Loucy (cell line): ENCODE data around the gene NPM1.

Experiments used
- H2AFZ ChIP-seq: fragments of 200-600 bp; sonication (generic); 2 replicates; pipeline ENCODE4 v1.6.0; 2016; ENCODE audit warnings: antibody characterized with exemption, mild to moderate bottlenecking, low read length, moderate library complexity
- H3F3A ChIP-seq: fragments of 200-600 bp; 2 replicates; pipeline ENCODE4 v1.6.0; 2016; ENCODE audit warnings: antibody characterized with exemption, low read depth, mild to moderate bottlenecking
- H3K27me3 ChIP-seq: fragments of 200-600 bp; sonication (generic); 2 replicates; pipeline ENCODE4 v1.6.1; 2014; ENCODE audit warnings: low read length, mild to moderate bottlenecking; ENCODE audit not compliant: insufficient read depth, poor library complexity, severe bottlenecking
- H3K36me3 ChIP-seq: fragments of 200-600 bp; sonication (generic); 2 replicates; pipeline ENCODE4 v1.6.1; 2016; ENCODE audit warnings: low read length; ENCODE audit not compliant: insufficient read depth
- H3K4me1 ChIP-seq: fragments of 200-600 bp; sonication (generic); 2 replicates; pipeline ENCODE4 v1.5.1; 2014; ENCODE audit warnings: low read length, mild to moderate bottlenecking; ENCODE audit not compliant: insufficient read depth, poor library complexity, severe bottlenecking
- H3K4me2 ChIP-seq: fragments of 200-600 bp; sonication (generic); 2 replicates; pipeline ENCODE4 v1.6.0; 2014; ENCODE audit warnings: antibody characterized with exemption, low read length, low read depth, mild to moderate bottlenecking; ENCODE audit not compliant: poor library complexity, severe bottlenecking
- H3K4me3 ChIP-seq: fragments of 200-600 bp; sonication (generic); 2 replicates; pipeline ENCODE4 v1.5.1; 2014; ENCODE audit warnings: low read length, mild to moderate bottlenecking, mixed read lengths; ENCODE audit not compliant: poor library complexity, severe bottlenecking
- H3K79me2 ChIP-seq: fragments of 200-600 bp; sonication (generic); 2 replicates; pipeline ENCODE4 v1.6.1; 2014; ENCODE audit warnings: low read length; ENCODE audit not compliant: insufficient read depth
- H3K9ac ChIP-seq: fragments of 200-600 bp; sonication (generic); 2 replicates; pipeline ENCODE4 v1.6.0; 2014; ENCODE audit warnings: mild to moderate bottlenecking, low read depth, low read length, moderate library complexity; ENCODE audit not compliant: poor library complexity, severe bottlenecking
- H3K9me2 ChIP-seq: fragments of 200-600 bp; sonication (generic); replicated peaks from 2 replicates; pipeline ENCODE4 v1.6.1; 2016; ENCODE audit warnings: low read depth, low read length, mixed read lengths
- H3K9me3 ChIP-seq: fragments of 200-600 bp; sonication (generic); 2 replicates; pipeline ENCODE4 v1.6.1; 2014; ENCODE audit warnings: mild to moderate bottlenecking, antibody characterized with exemption, low read length, low read depth; ENCODE audit not compliant: insufficient read depth
- H4K20me1 ChIP-seq: fragments of 200-600 bp; sonication (generic); 2 replicates; pipeline ENCODE4 v1.6.0; 2014; ENCODE audit warnings: antibody characterized with exemption, low read length, mild to moderate bottlenecking; ENCODE audit not compliant: insufficient read depth, poor library complexity, severe bottlenecking
- CTCF ChIP-seq: fragments of 200-600 bp; sonication (generic); conservative IDR thresholded peaks from 2 replicates; pipeline ENCODE4 v1.5.1; 2014; ENCODE audit warnings: mild to moderate bottlenecking, antibody characterized with exemption, low read length
- EZH2phosphoT487 ChIP-seq: fragments of 200-600 bp; IDR thresholded peaks from 2 replicates; pipeline ENCODE4 v1.6.1; 2018; ENCODE audit warnings: antibody characterized with exemption, mild to moderate bottlenecking, moderate library complexity, borderline replicate concordance

Gene NPM1

GRCh38 chr5:171457208-171457981 lies 69.7 kb downstream of the NPM1 start:
- Histone ChIP-seq H3F3A (no peaks in the 10 kb centered on the region), H3K9me3 (no peaks in the 10 kb centered on the region), H3K9me2 (no peaks in the 10 kb centered on the region), H4K20me1 (no peaks in the 10 kb centered on the region), H3K4me2 (no peak overlapping the region), H3K27me3 (no peaks in the 10 kb centered on the region), H3K79me2 (no peaks in the 10 kb centered on the region), H3K36me3 (no peaks in the 10 kb centered on the region), H3K4me1 (no peaks in the 10 kb centered on the region), H2AFZ (no peak overlapping the region), H3K4me3 (no peak overlapping the region), H3K9ac (no peak overlapping the region)
- TF ChIP-seq CTCF, result no peak
- TF ChIP-seq EZH2phosphoT487, result no peak

- no peaks in the 10 kb centered on the region for H3K9me2 ChIP-seq
- H3K9ac ChIP-seq, result no peak overlapping the region
- H2AFZ ChIP-seq, result no peak overlapping the region
- H3K4me1 ChIP-seq, result no peaks in the 10 kb centered on the region
- no peaks in the 10 kb centered on the region for H3K9me3 ChIP-seq
- H3K36me3 ChIP-seq, result no peaks in the 10 kb centered on the region
- H3K4me3 ChIP-seq, result no peak overlapping the region
- H3K4me2 ChIP-seq, result no peak overlapping the region
- H4K20me1 ChIP-seq, result no peaks in the 10 kb centered on the region
- H3K79me2 ChIP-seq, result no peaks in the 10 kb centered on the region
- H3K27me3 ChIP-seq, result no peaks in the 10 kb centered on the region
- H3F3A ChIP-seq, result no peaks in the 10 kb centered on the region
- TF ChIP-seq EZH2phosphoT487 (no peak), CTCF (no peak)
Measured at GRCh38 chr5:171459839-171460238, 72.2 kb downstream of the NPM1 start.
